ENCODE results near the gene COL4A4. TPM values are rescaled to one million over a fixed set of nuclear protein-coding genes. Genes with fewer than 3 reads are reported as not detected.

The COL4A4 gene
- total and polyA plus RNA-seq, 2 donors (not counting 3 experiments of a cell fraction or from before 2014, with no cell fraction given) = not detected

GRCh38 chr2:227097495-227098161 lies 66.4 kb downstream of the COL4A4 start:
- FAIRE-seq (no peak), DNase-seq (ENCODE audit: low read depth, low spot score) (no peak)
- TF ChIP-seq GATA2 (IDR thresholded peaks at IDR 0.05; ENCODE audit: insufficient read depth, insufficient read length, low read depth, low read length) (no peak), EZH2 (IDR thresholded peaks at IDR 0.05; ENCODE audit: borderline replicate concordance, low read depth, low read length, severe bottlenecking) (no peak)
- no TSS peak for BruUV-seq (replicated peaks)
- Histone ChIP-seq H3K9me1 (replicated peaks; ENCODE audit: control insufficient read depth, extremely low read depth, insufficient read depth, low read length) (no peaks in the 10 kb centered on the region), H3K4me1 (ENCODE audit: control insufficient read depth, extremely low read depth, insufficient read depth, low read length) (no peaks in the 10 kb centered on the region), H3K27ac (ENCODE audit: insufficient read depth, low read depth, low read length) (no peak overlapping the region), H3K9ac (replicated peaks; ENCODE audit: extremely low read depth, insufficient read depth, low read length) (no peak overlapping the region), H3K4me3 (replicated peaks in 1 of 3; ENCODE audit: insufficient read depth in 1 of 3, low read depth in 1 of 3, low read length in 3 of 3) (no peak overlapping the region), H3K27me3 (ENCODE audit: control insufficient read depth in 2 of 2, insufficient read depth in 2 of 2, low read length in 2 of 2) (no peaks in the 10 kb centered on the region), H3K4me2 (ENCODE audit: insufficient read depth, low read length) (no peak overlapping the region), H3K9me3 (replicated peaks; ENCODE audit: control insufficient read depth, insufficient read depth, low read length) (no peaks in the 10 kb centered on the region), H4K20me1 (replicated peaks; ENCODE audit: control insufficient read depth, extremely low read depth, insufficient read depth, low read length) (no peaks in the 10 kb centered on the region), H3K79me2 (ENCODE audit: control insufficient read depth, insufficient read depth, low read length) (no peaks in the 10 kb centered on the region), H2AFZ (ENCODE audit: low read depth, low read length) (no peak overlapping the region), H3K36me3 (ENCODE audit: control insufficient read depth in 2 of 2, extremely low read depth in 1 of 2, insufficient read depth in 2 of 2, low read length in 2 of 2) (no peaks in the 10 kb centered on the region)
- intact Hi-C loops (cut with micrococcal nuclease) = no loop called here
- POLR2A ChIA-PET = no interaction called here
- dilution Hi-C loops (cut with MboI; ENCODE audit: extremely low pct_ligation_motif_present, low sequenced_read_pairs) = no loop called here
- CTCF ChIA-PET = no interaction called here

- Histone ChIP-seq H3K4me3 (replicated peaks in 1 of 3; ENCODE audit: insufficient read depth in 1 of 3, low read depth in 1 of 3, low read length in 3 of 3) (no peak overlapping the region), H3K79me2 (ENCODE audit: control insufficient read depth, insufficient read depth, low read length) (no peaks in the 10 kb centered on the region), H2AFZ (ENCODE audit: low read depth, low read length) (no peak overlapping the region), H3K9me1 (replicated peaks; ENCODE audit: control insufficient read depth, extremely low read depth, insufficient read depth, low read length) (no peaks in the 10 kb centered on the region), H3K4me1 (ENCODE audit: control insufficient read depth, extremely low read depth, insufficient read depth, low read length) (no peaks in the 10 kb centered on the region), H4K20me1 (replicated peaks; ENCODE audit: control insufficient read depth, extremely low read depth, insufficient read depth, low read length) (no peaks in the 10 kb centered on the region), H3K9me3 (replicated peaks; ENCODE audit: control insufficient read depth, insufficient read depth, low read length) (no peaks in the 10 kb centered on the region), H3K27me3 (ENCODE audit: control insufficient read depth in 2 of 2, insufficient read depth in 2 of 2, low read length in 2 of 2) (no peaks in the 10 kb centered on the region), H3K4me2 (ENCODE audit: insufficient read depth, low read length) (no peak overlapping the region), H3K9ac (replicated peaks; ENCODE audit: extremely low read depth, insufficient read depth, low read length) (no peak overlapping the region), H3K36me3 (ENCODE audit: control insufficient read depth in 2 of 2, extremely low read depth in 1 of 2, insufficient read depth in 2 of 2, low read length in 2 of 2) (no peaks in the 10 kb centered on the region), H3K27ac (ENCODE audit: insufficient read depth, low read depth, low read length) (no peak overlapping the region)
- intact Hi-C loops (cut with micrococcal nuclease) = no loop called here
- POLR2A ChIA-PET = no interaction called here
- DNase-seq (ENCODE audit: low read depth, low spot score) = no peak
- dilution Hi-C loops (cut with MboI; ENCODE audit: extremely low pct_ligation_motif_present, low sequenced_read_pairs) = no loop called here
- no peak for TF ChIP-seq JUN (IDR thresholded peaks at IDR 0.05; ENCODE audit: borderline replicate concordance, insufficient read depth, insufficient read length, low read depth)
- TF ChIP-seq MAX (IDR thresholded peaks at IDR 0.05; ENCODE audit: insufficient read depth, insufficient read length) = no peak
- no peak for TF ChIP-seq MYC (IDR thresholded peaks at IDR 0.05; ENCODE audit: low read depth, low read length)
- TF ChIP-seq POLR2A (IDR thresholded peaks at IDR 0.05; ENCODE audit: low read depth, low read length) = no peak
- TF ChIP-seq EZH2 (IDR thresholded peaks at IDR 0.05; ENCODE audit: borderline replicate concordance, low read depth, low read length, severe bottlenecking) = no peak
- TF ChIP-seq, protein P1, sequence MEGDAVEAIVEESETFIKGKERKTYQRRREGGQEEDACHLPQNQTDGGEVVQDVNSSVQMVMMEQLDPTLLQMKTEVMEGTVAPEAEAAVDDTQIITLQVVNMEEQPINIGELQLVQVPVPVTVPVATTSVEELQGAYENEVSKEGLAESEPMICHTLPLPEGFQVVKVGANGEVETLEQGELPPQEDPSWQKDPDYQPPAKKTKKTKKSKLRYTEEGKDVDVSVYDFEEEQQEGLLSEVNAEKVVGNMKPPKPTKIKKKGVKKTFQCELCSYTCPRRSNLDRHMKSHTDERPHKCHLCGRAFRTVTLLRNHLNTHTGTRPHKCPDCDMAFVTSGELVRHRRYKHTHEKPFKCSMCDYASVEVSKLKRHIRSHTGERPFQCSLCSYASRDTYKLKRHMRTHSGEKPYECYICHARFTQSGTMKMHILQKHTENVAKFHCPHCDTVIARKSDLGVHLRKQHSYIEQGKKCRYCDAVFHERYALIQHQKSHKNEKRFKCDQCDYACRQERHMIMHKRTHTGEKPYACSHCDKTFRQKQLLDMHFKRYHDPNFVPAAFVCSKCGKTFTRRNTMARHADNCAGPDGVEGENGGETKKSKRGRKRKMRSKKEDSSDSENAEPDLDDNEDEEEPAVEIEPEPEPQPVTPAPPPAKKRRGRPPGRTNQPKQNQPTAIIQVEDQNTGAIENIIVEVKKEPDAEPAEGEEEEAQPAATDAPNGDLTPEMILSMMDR (IDR thresholded peaks at IDR 0.05; ENCODE audit: extremely low read depth in 1 of 2, insufficient read depth in 1 of 2, low read depth in 1 of 2, low read length in 2 of 2) = no peak
- BruUV-seq (replicated peaks) = no TSS peak
- CTCF ChIA-PET = no interaction called here
- FAIRE-seq = no peak
These were observed 68.7 kb downstream of the COL4A4 start for GRCh38 chr2:227095346-227095745.
